ENCODE measurements around the gene PTF1A.

PTF1A gene

DNA sequence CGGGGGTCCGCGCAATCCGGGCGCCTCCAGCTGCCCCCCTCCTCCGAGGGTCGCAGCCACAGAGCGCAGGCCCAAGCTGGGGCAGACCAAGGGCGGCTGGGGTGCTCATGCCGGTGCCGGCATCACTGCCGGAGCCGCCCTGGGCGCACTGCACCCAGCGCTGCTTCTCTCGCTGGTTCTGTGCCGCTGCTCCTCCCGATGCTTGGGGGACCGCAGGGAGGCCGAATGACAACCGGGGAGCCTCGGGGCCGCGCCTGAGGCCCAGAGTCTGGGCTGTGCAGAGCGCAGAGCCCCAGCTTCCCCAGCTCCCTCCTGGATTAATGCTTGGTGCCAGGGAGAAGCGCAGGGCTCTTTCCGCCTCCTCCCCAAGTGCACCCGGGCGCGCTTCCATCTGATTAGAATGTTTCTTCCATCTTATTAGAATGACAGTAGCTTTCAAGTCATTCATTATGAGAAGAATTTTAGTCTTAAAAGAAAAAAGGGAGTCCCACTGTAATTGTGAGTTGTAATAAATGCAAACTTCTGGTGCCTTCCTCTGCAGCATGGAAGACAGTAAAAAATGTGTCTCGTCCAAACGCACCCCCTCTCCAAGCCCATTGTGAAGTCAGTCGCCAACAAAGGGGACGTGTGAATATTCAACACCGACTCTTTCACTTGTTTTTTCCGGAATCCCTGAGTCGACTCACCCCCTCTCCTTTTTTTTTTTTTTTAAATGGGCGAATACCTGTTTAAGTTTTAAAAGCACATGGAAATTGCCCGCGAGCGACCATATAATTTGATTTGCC, 19.5 kb upstream of the PTF1A start:
- Mint-ChIP-seq H3K27me3 (ENCODE audit: low read depth) (peaks cover 72% of the 10 kb centered on the region), H3K27ac (no peak overlapping the region), H3K9me3 (no peaks in the 10 kb centered on the region), H3K4me3 (no peak overlapping the region), H3K36me3 (ENCODE audit: low read depth) (no peaks in the 10 kb centered on the region), H3K4me1 (ENCODE audit: low read depth) (no peaks in the 10 kb centered on the region)
- DNase-seq (ENCODE audit: low spot score): no peak

DNA sequence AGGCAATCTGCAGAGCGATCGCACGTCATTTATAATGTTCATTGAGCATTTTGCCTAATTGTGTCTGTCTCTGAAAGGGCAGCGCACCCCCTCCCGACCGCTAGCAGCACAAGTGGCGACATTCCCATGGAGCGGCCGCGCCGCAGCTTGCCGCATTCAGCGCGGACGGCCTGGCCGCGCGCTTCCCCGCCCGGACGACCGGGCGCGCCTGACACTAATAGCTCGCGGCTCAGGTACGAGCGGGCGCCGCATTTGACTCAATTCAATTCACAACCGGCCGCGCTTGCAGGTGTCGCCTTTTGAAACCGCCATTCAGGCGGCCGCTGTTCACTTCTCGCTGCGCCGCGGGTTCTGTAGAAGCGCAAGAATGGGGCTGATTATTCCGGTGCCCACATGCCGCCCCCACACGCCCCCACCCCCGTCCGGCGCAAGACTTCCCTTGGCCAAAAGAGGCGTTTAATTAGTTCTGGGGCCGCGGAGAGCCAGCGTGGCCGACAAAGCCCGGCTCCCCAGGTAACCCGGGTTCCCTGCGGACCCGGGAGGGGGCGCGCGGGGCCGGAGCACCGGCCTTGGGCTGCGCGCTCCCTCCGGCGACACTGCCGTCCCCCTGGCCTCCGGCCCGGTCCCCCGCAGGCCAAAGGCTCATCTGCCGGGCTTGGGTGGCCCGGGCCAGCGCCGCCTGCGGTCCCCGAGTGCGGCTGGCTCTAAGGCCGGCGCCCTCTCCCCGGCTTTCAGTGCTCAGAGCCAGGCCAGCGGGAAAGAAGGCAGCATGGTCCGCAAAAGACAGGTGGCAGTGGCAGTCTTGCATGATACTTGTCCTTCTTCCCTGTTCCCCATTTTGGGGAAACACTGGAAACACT, 18.7 kb upstream of the PTF1A start:
- H3K4me3 Mint-ChIP-seq: no peak overlapping the region
- no peak for DNase-seq (ENCODE audit: low spot score)
- no peaks in the 10 kb centered on the region for H3K4me1 Mint-ChIP-seq (ENCODE audit: low read depth)
- no peaks in the 10 kb centered on the region for H3K9me3 Mint-ChIP-seq
- H3K27me3 Mint-ChIP-seq (ENCODE audit: low read depth): peaks cover 64% of the 10 kb centered on the region
- H3K36me3 Mint-ChIP-seq (ENCODE audit: low read depth): no peaks in the 10 kb centered on the region
- no peak overlapping the region for H3K27ac Mint-ChIP-seq

DNA sequence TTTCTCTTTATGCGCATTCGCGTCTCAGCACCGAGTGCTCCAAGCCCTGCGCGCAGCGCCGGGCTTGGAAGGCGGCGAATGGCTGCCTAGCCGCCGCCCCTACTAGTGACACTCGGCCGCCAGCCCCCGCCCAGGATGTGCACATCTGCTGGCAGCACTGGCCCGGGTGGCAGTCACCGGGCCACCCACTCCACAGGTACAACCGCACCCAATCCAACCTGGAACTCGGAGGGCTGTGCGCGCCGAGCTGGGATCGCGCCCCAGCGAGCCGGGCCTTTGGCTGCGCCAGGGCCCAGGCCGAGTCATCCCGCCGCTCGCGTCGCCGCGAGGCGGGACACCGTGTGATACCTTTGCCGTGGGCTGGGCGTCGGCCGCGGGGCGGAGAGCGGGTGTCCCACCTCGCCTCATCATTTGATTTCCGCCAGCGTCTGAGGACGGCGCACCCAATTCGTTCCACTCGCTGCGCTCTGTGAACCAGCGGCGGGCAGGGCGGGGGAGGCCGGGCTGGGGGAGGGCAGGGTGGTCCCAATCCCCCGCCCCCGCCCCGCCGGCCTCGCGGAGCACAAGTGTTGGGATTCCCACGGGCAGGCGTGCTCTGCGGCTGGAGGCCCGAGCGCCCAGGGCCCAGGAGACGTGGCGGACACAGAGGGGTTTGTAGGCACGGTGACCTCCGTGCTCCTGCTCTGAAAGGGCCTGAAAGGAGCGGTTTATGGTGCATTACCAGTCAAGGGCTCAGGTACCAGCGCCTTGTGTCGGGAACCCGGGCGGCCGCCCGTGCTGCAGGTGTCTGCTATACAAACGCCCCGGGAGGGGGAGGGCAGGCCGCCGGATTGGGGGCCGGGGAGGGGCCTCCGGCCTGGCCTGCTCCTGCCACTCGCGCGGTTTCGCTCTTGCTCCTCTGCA, 17.8 kb upstream of the PTF1A start:
- H3K27ac Mint-ChIP-seq: no peak overlapping the region
- H3K4me3 Mint-ChIP-seq: no peak overlapping the region

GRCh38 chr10:23174977-23175512, 17.1 kb upstream of the PTF1A start:
- no peaks in the 10 kb centered on the region for H3K36me3 Mint-ChIP-seq (ENCODE audit: low read depth)
- DNase-seq (ENCODE audit: low spot score): no peak
- no peaks in the 10 kb centered on the region for H3K4me1 Mint-ChIP-seq (ENCODE audit: low read depth)
- H3K4me3 Mint-ChIP-seq: no peak overlapping the region
- no peak overlapping the region for H3K27ac Mint-ChIP-seq
- no peaks in the 10 kb centered on the region for H3K9me3 Mint-ChIP-seq
- H3K27me3 Mint-ChIP-seq (ENCODE audit: low read depth): peaks cover 58% of the 10 kb centered on the region

More for the DNA sequence above, 17.8 kb upstream of the PTF1A start:
- Mint-ChIP-seq H3K9me3 (no peaks in the 10 kb centered on the region), H3K36me3 (ENCODE audit: low read depth) (no peaks in the 10 kb centered on the region), H3K27me3 (ENCODE audit: low read depth) (peaks cover 60% of the 10 kb centered on the region), H3K4me1 (ENCODE audit: low read depth) (no peaks in the 10 kb centered on the region)
- no peak for DNase-seq (ENCODE audit: low spot score)

DNA sequence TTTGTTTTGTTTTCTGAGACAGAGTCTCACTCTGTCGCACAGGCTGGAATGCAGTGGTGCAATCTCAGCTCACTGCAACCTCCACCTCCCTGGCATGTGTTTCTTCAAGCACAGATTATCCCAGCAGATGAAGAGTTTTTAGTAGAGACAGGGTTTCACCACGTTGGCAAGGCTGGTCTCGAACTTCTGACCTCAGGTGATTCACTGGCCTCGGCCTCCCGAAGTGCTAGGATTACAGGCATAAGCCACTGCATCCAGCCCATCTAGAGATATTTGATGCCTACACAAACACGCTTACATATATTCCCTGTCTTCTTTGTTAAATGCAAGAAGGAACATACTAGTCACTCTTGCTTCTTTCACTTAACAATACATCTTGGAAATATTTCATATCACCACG, 5.9 kb upstream of the PTF1A start:
- Mint-ChIP-seq H3K9me3 (no peaks in the 10 kb centered on the region), H3K36me3 (ENCODE audit: low read depth) (no peaks in the 10 kb centered on the region), H3K27me3 (ENCODE audit: low read depth) (peaks cover 47% of the 10 kb centered on the region), H3K27ac (no peak overlapping the region), H3K4me3 (no peak overlapping the region), H3K4me1 (ENCODE audit: low read depth) (no peaks in the 10 kb centered on the region)
- no peak for DNase-seq (ENCODE audit: low spot score)

- Mint-ChIP-seq H3K27me3 (ENCODE audit: low read depth) (peaks cover 48% of the 10 kb centered on the region), H3K4me1 (ENCODE audit: low read depth) (no peaks in the 10 kb centered on the region)
Observed at GRCh38 chr10:23186697-23187096, 5.4 kb upstream of the PTF1A start.

DNA sequence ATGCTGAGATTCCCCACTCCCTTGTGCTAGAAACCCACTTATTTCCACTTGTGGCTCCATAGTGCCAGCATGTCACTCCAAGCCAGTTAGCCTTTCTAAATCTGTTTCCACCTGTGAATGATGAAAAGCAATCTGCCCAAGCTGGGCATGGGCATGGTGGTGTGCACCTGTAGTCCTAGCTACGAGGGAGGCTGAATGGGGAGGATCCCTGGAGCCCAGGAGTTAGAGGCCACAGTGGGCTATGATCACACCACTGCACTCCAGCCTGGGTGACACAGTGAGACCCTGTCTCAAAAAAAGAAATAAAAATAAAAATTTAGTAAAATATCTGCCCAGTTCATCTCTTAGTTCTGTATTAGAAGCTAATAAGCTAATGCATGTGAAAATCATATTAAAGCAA, 5.0 kb upstream of the PTF1A start:
- H3K4me1 Mint-ChIP-seq (ENCODE audit: low read depth): no peaks in the 10 kb centered on the region
- no peak for DNase-seq (ENCODE audit: low spot score)
- H3K27ac Mint-ChIP-seq: no peak overlapping the region
- H3K27me3 Mint-ChIP-seq (ENCODE audit: low read depth): peaks cover 46% of the 10 kb centered on the region
- H3K36me3 Mint-ChIP-seq (ENCODE audit: low read depth): no peaks in the 10 kb centered on the region
- no peak overlapping the region for H3K4me3 Mint-ChIP-seq
- H3K9me3 Mint-ChIP-seq: no peaks in the 10 kb centered on the region

More at GRCh38 chr10:23186697-23187096, 5.4 kb upstream of the PTF1A start:
- no peak overlapping the region for H3K4me3 Mint-ChIP-seq
- no peak overlapping the region for H3K27ac Mint-ChIP-seq
- DNase-seq (ENCODE audit: low spot score): no peak
- no peaks in the 10 kb centered on the region for H3K36me3 Mint-ChIP-seq (ENCODE audit: low read depth)
- H3K9me3 Mint-ChIP-seq: no peaks in the 10 kb centered on the region

- no peak for DNase-seq (ENCODE audit: low spot score)
- Mint-ChIP-seq H3K27ac (no peak overlapping the region), H3K27me3 (ENCODE audit: low read depth) (peaks cover 50% of the 10 kb centered on the region), H3K4me1 (ENCODE audit: low read depth) (no peaks in the 10 kb centered on the region), H3K36me3 (ENCODE audit: low read depth) (no peaks in the 10 kb centered on the region), H3K4me3 (no peak overlapping the region), H3K9me3 (no peaks in the 10 kb centered on the region)
Observed at GRCh38 chr10:23189024-23189423, 3.1 kb upstream of the PTF1A start.

DNA sequence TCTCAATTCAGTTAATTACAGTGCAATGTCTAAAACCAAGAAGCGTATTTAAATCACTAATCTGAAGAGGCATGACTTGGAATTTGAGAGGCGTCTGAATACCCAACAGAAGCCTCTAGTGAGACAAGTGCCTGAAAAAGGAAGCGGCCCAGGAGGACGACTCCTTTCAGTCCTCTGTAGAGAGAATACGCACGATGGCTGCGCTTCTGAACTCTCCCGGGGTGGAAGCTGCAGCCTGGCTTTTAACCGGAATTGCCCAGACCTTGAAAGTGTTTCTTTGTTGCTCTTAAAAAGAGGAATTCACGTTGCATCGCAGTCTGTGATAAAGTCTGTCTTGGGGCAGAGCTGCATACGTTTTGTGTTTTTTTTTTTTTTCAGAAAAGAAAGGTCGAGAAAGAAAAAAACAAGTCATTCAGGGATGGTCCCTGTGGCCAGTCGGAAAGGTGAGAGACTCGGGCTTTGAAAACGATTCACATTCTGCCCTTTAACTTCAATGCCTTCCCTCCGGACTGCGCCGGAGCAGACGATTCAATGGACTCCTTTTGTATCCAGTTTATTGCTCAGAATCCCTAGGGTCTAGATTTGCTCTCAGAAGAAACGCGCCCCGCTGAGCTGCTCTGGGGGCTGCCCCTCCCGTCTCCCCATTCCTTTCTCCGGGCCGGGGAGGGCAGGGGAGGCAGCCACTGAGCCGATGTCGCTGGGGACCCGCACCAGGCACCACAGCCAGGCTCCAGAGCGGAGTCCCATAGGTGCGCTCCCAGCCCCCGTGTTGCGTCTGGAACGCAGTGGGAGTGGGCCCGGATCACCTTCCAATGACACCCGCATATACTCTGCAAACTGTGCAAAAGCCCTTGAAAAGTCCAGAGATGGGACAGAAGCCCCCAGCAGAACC, 994 bp upstream of the PTF1A start:
- Mint-ChIP-seq H3K27me3 (ENCODE audit: low read depth) (peaks cover 63% of the 10 kb centered on the region), H3K4me3 (no peak overlapping the region), H3K9me3 (no peaks in the 10 kb centered on the region), H3K36me3 (ENCODE audit: low read depth) (no peaks in the 10 kb centered on the region), H3K4me1 (ENCODE audit: low read depth) (no peaks in the 10 kb centered on the region), H3K27ac (no peak overlapping the region)
- no peak for DNase-seq (ENCODE audit: low spot score)

- Mint-ChIP-seq H3K36me3 (ENCODE audit: low read depth) (no peaks in the 10 kb centered on the region), H3K4me1 (ENCODE audit: low read depth) (no peaks in the 10 kb centered on the region), H3K27me3 (ENCODE audit: low read depth) (peaks cover 73% of the 10 kb centered on the region), H3K9me3 (no peaks in the 10 kb centered on the region), H3K4me3 (no peak overlapping the region), H3K27ac (no peak overlapping the region)
- no peak for DNase-seq (ENCODE audit: low spot score)
Observed at GRCh38 chr10:23192712-23193434, 761 bp downstream of the PTF1A start.

DNA sequence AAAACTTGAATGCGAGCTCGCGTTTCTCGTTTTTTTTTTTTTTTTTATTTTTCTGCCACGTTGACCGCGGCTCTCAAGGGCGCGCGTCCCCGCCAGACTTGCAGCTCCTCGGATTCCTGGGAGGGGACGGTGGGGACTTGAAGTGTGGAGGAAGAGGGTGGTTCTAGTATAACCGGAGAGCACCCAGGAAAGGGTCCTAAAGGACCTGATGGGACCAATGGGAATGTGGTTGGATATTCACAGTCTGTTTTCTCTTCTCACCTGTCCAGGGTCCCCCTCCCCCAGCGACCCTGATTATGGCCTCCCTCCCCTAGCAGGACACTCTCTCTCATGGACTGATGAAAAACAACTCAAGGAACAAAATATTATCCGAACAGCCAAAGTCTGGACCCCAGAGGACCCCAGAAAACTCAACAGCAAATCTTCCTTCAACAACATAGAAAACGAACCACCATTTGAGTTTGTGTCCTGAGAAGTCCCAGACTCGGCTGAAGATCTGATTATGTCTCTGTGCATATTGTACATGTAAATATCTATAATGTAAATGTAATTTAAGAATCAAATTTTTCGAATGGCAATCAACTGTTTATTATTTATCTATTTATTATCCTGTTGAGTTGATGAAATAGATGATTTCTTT, 1.4 kb downstream of the PTF1A start:
- no peak for DNase-seq (ENCODE audit: low spot score)
- Mint-ChIP-seq H3K9me3 (no peaks in the 10 kb centered on the region), H3K27me3 (ENCODE audit: low read depth) (peaks cover 73% of the 10 kb centered on the region), H3K4me1 (ENCODE audit: low read depth) (no peaks in the 10 kb centered on the region), H3K27ac (peak overlapping the region; percentile 66), H3K36me3 (ENCODE audit: low read depth) (no peaks in the 10 kb centered on the region), H3K4me3 (no peak overlapping the region)

GRCh38 chr10:23194471-23194965, 2.4 kb downstream of the PTF1A start:
- no peak for DNase-seq (ENCODE audit: low spot score)
- H3K9me3 Mint-ChIP-seq: no peaks in the 10 kb centered on the region
- H3K36me3 Mint-ChIP-seq (ENCODE audit: low read depth): no peaks in the 10 kb centered on the region
- H3K4me1 Mint-ChIP-seq (ENCODE audit: low read depth): no peaks in the 10 kb centered on the region
- H3K27me3 Mint-ChIP-seq (ENCODE audit: low read depth): peaks cover 68% of the 10 kb centered on the region
- H3K27ac Mint-ChIP-seq: no peak overlapping the region
- H3K4me3 Mint-ChIP-seq: no peak overlapping the region

All from T-helper 2 cell treated with Interferon-gamma antibody and Interleukin-4, amounts not matched to agents 5 μg/mL and 100 μg/mL, for 36 hours (primary cell).